ENCODE measurements around the gene GLDC.

GRCh38 chr9:6686396-6686795 lies 40.9 kb upstream of the GLDC start:
- TF ChIP-seq, protein P1, sequence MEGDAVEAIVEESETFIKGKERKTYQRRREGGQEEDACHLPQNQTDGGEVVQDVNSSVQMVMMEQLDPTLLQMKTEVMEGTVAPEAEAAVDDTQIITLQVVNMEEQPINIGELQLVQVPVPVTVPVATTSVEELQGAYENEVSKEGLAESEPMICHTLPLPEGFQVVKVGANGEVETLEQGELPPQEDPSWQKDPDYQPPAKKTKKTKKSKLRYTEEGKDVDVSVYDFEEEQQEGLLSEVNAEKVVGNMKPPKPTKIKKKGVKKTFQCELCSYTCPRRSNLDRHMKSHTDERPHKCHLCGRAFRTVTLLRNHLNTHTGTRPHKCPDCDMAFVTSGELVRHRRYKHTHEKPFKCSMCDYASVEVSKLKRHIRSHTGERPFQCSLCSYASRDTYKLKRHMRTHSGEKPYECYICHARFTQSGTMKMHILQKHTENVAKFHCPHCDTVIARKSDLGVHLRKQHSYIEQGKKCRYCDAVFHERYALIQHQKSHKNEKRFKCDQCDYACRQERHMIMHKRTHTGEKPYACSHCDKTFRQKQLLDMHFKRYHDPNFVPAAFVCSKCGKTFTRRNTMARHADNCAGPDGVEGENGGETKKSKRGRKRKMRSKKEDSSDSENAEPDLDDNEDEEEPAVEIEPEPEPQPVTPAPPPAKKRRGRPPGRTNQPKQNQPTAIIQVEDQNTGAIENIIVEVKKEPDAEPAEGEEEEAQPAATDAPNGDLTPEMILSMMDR (IDR thresholded peaks at IDR 0.05; ENCODE audit: low read depth, low read length), result no peak
- no peak for TF ChIP-seq MYC (IDR thresholded peaks at IDR 0.05; ENCODE audit: low read depth, low read length)
